Measurements from ENCODE around the gene LRRC3C.

The LRRC3C gene

GRCh38 chr17:39927929-39928857 lies 661 bp downstream of the LRRC3C start:
- H2AFZ ChIP-seq (ENCODE audit: low read length) = peak overlapping the region; percentile 96
- no peak overlapping the region for H2BK15ac ChIP-seq (ENCODE audit: low read length)
- no peaks in the 10 kb centered on the region for H3K27me3 ChIP-seq (ENCODE audit: control insufficient read depth in 3 of 3, insufficient read depth in 3 of 3, low read depth in 1 of 3, low read length in 3 of 3)
- H2BK12ac ChIP-seq (ENCODE audit: low read length) = no peak overlapping the region
- no peak overlapping the region for H2AK5ac ChIP-seq (ENCODE audit: low read depth, low read length)
- H2BK120ac ChIP-seq (ENCODE audit: low read depth, low read length) = no peak overlapping the region
- H3K79me1 ChIP-seq (ENCODE audit: low read depth, low read length) = peaks cover 12% of the 10 kb centered on the region
- no CpG with 5 or more reads among the region's 17 CpGs for WGBS, 2 donors (ENCODE audit: extremely low coverage in 2 of 2, insufficient read length in 2 of 2, insufficient replicate concordance in 1 of 2)
- peaks cover 6 to 13% of the 10 kb centered on the region in 2 donors for H3K4me1 ChIP-seq (ENCODE audit: control insufficient read depth in 2 of 2, insufficient read depth in 1 of 2, low read depth in 1 of 2, low read length in 2 of 2)
- H3K4me3 ChIP-seq (ENCODE audit: low read length in 2 of 2) = peak overlapping the region; percentile 62 to 82
- H4K8ac ChIP-seq (ENCODE audit: low read depth, low read length) = no peak overlapping the region
- H3K36me3 ChIP-seq (replicated peaks in 1 of 2; ENCODE audit: control insufficient read depth in 2 of 2, insufficient read depth in 2 of 2, low read length in 2 of 2) = peaks cover 8 to 15% of the 10 kb centered on the region in 2 donors
- H3K18ac ChIP-seq (ENCODE audit: low read length) = peak overlapping the region; percentile 42
- H3K14ac ChIP-seq (ENCODE audit: low read length) = no peak overlapping the region
- H4K91ac ChIP-seq (ENCODE audit: low read depth, low read length, poor library complexity) = no peak overlapping the region
- H3K9ac ChIP-seq (ENCODE audit: low read depth, low read length, poor library complexity) = peak overlapping the region; percentile 64
- peak overlapping the region; percentile 59 for H3K4me2 ChIP-seq (ENCODE audit: insufficient read depth, low read length, poor library complexity, severe bottlenecking)
- DNase-seq (ENCODE audit: low spot score) = no peak
- peaks cover 0 to 2% of the 10 kb centered on the region in 2 donors for H3K9me3 ChIP-seq (replicated peaks in 1 of 2; ENCODE audit: control insufficient read depth in 2 of 2, insufficient read depth in 1 of 2, low read depth in 1 of 2, low read length in 2 of 2)
- H3K4ac ChIP-seq (ENCODE audit: low read length) = no peak overlapping the region
- H3K23ac ChIP-seq (ENCODE audit: low read depth, low read length, poor library complexity) = no peak overlapping the region
- no peak overlapping the region for H2BK5ac ChIP-seq (ENCODE audit: low read length)
- peak overlapping the region; percentile 48 for H3K27ac ChIP-seq (replicated peaks; ENCODE audit: low read length)

- peak overlapping the region in 1 of 2 donors; percentile 62 for H3K4me3 ChIP-seq (ENCODE audit: low read length in 2 of 2)
- H3K14ac ChIP-seq (ENCODE audit: low read length) = no peak overlapping the region
- no peak overlapping the region for H3K9ac ChIP-seq (ENCODE audit: low read depth, low read length, poor library complexity)
- peaks cover 12% of the 10 kb centered on the region for H3K79me1 ChIP-seq (ENCODE audit: low read depth, low read length)
- H2AK5ac ChIP-seq (ENCODE audit: low read depth, low read length) = no peak overlapping the region
- no peak overlapping the region for H3K23ac ChIP-seq (ENCODE audit: low read depth, low read length, poor library complexity)
- H2BK120ac ChIP-seq (ENCODE audit: low read depth, low read length) = no peak overlapping the region
- no peak overlapping the region for H4K8ac ChIP-seq (ENCODE audit: low read depth, low read length)
- H3K9me3 ChIP-seq (replicated peaks in 1 of 2; ENCODE audit: control insufficient read depth in 2 of 2, insufficient read depth in 1 of 2, low read depth in 1 of 2, low read length in 2 of 2) = peaks cover 0 to 2% of the 10 kb centered on the region in 2 donors
- H3K36me3 ChIP-seq (replicated peaks in 1 of 2; ENCODE audit: control insufficient read depth in 2 of 2, insufficient read depth in 2 of 2, low read length in 2 of 2) = peaks cover under 1 to 7% of the 10 kb centered on the region in 2 donors
- no peak overlapping the region for H4K91ac ChIP-seq (ENCODE audit: low read depth, low read length, poor library complexity)
- no CpG with 5 or more reads among the region's 8 CpGs for WGBS, 2 donors (ENCODE audit: extremely low coverage in 2 of 2, insufficient read length in 2 of 2, insufficient replicate concordance in 1 of 2)
- DNase-seq (ENCODE audit: low spot score) = no peak
- no peak overlapping the region for H3K4me2 ChIP-seq (ENCODE audit: insufficient read depth, low read length, poor library complexity, severe bottlenecking)
- no peak overlapping the region for H2BK5ac ChIP-seq (ENCODE audit: low read length)
- no peak overlapping the region for H3K27ac ChIP-seq (replicated peaks; ENCODE audit: low read length)
- peaks cover 6 to 16% of the 10 kb centered on the region in 2 donors for H3K4me1 ChIP-seq (ENCODE audit: control insufficient read depth in 2 of 2, insufficient read depth in 1 of 2, low read depth in 1 of 2, low read length in 2 of 2)
- H3K18ac ChIP-seq (ENCODE audit: low read length) = no peak overlapping the region
- no peak overlapping the region for H2BK12ac ChIP-seq (ENCODE audit: low read length)
- no peak overlapping the region for H2AFZ ChIP-seq (ENCODE audit: low read length)
- no peak overlapping the region for H3K4ac ChIP-seq (ENCODE audit: low read length)
- H2BK15ac ChIP-seq (ENCODE audit: low read length) = no peak overlapping the region
- H3K27me3 ChIP-seq (ENCODE audit: control insufficient read depth in 3 of 3, insufficient read depth in 3 of 3, low read depth in 1 of 3, low read length in 3 of 3) = no peaks in the 10 kb centered on the region
Observed at GRCh38 chr17:39928858-39929645, 1.5 kb downstream of the LRRC3C start.

- no peak overlapping the region for H4K91ac ChIP-seq (ENCODE audit: low read depth, low read length, poor library complexity)
- H2BK15ac ChIP-seq (ENCODE audit: low read length) = no peak overlapping the region
- peaks cover 6 to 16% of the 10 kb centered on the region in 2 donors for H3K4me1 ChIP-seq (ENCODE audit: control insufficient read depth in 2 of 2, insufficient read depth in 1 of 2, low read depth in 1 of 2, low read length in 2 of 2)
- H3K27ac ChIP-seq (replicated peaks; ENCODE audit: low read length) = no peak overlapping the region
- H3K27me3 ChIP-seq (ENCODE audit: control insufficient read depth in 3 of 3, insufficient read depth in 3 of 3, low read depth in 1 of 3, low read length in 3 of 3) = no peaks in the 10 kb centered on the region
- H2BK12ac ChIP-seq (ENCODE audit: low read length) = no peak overlapping the region
- peaks cover 12% of the 10 kb centered on the region for H3K79me1 ChIP-seq (ENCODE audit: low read depth, low read length)
- no peak overlapping the region for H2AFZ ChIP-seq (ENCODE audit: low read length)
- no peak overlapping the region for H3K4me3 ChIP-seq (ENCODE audit: low read length in 2 of 2)
- H2BK120ac ChIP-seq (ENCODE audit: low read depth, low read length) = no peak overlapping the region
- peaks cover 0 to 2% of the 10 kb centered on the region in 2 donors for H3K9me3 ChIP-seq (replicated peaks in 1 of 2; ENCODE audit: control insufficient read depth in 2 of 2, insufficient read depth in 1 of 2, low read depth in 1 of 2, low read length in 2 of 2)
- H3K18ac ChIP-seq (ENCODE audit: low read length) = no peak overlapping the region
- no CpG with 5 or more reads among the region's 5 CpGs for WGBS, 2 donors (ENCODE audit: extremely low coverage in 2 of 2, insufficient read length in 2 of 2, insufficient replicate concordance in 1 of 2)
- H4K8ac ChIP-seq (ENCODE audit: low read depth, low read length) = no peak overlapping the region
- no peak overlapping the region for H3K14ac ChIP-seq (ENCODE audit: low read length)
- DNase-seq (ENCODE audit: low spot score) = no peak
- no peak overlapping the region for H3K4ac ChIP-seq (ENCODE audit: low read length)
- no peak overlapping the region for H2BK5ac ChIP-seq (ENCODE audit: low read length)
- no peak overlapping the region for H3K23ac ChIP-seq (ENCODE audit: low read depth, low read length, poor library complexity)
- no peak overlapping the region for H3K9ac ChIP-seq (ENCODE audit: low read depth, low read length, poor library complexity)
- no peaks in the 10 kb centered on the region for H3K36me3 ChIP-seq (replicated peaks in 1 of 2; ENCODE audit: control insufficient read depth in 2 of 2, insufficient read depth in 2 of 2, low read length in 2 of 2)
- no peak overlapping the region for H3K4me2 ChIP-seq (ENCODE audit: insufficient read depth, low read length, poor library complexity, severe bottlenecking)
- no peak overlapping the region for H2AK5ac ChIP-seq (ENCODE audit: low read depth, low read length)
Observed at GRCh38 chr17:39929646-39930407, 2.3 kb downstream of the LRRC3C start.

Data from neuronal stem cell (in vitro differentiated cells).